Measurements from ENCODE around the gene RNF10. TPM values are rescaled to one million over a fixed set of nuclear protein-coding genes. Genes with fewer than 3 reads are reported as not detected.

RNF10 gene
- total and polyA plus RNA-seq, 10 of the 15 experiments (the other 5 are each of a cell fraction or from before 2014, with no cell fraction given), result 48.2 to 127 (median 64.5) TPM

GRCh38 chr12:120528861-120529525 lies 5.2 kb upstream of the RNF10 start, which contains the start of gene COQ5 (continued):
- peak in 1 of 2 experiments; percentile 55; a peak in 2 of 4 replicates for TF ChIP-seq BHLHE40 (IDR thresholded peaks at IDR 0.05; ENCODE audit: borderline replicate concordance in 1 of 2, low read depth in 2 of 2, low read length in 1 of 2)
- no peak for TF ChIP-seq USF2 (IDR thresholded peaks at IDR 0.05; ENCODE audit: borderline replicate concordance, low read depth, low read length)
- TF ChIP-seq CUX1 (IDR thresholded peaks at IDR 0.05; ENCODE audit: insufficient replicate concordance, low read depth, low read length), result no peak
- no peak for TF ChIP-seq E4F1 (IDR thresholded peaks at IDR 0.05; ENCODE audit: borderline replicate concordance, partially characterized antibody)
- peak; percentile 82 for TF ChIP-seq MLLT1 (IDR thresholded peaks at IDR 0.05)
- no peak; the same call in 1 of the 2 replicates for TF ChIP-seq RUNX3 (IDR thresholded peaks at IDR 0.05; ENCODE audit: low read length)
- TF ChIP-seq TAF1 (IDR thresholded peaks at IDR 0.05; ENCODE audit: borderline replicate concordance, low read depth, low read length), result peak; percentile 94
- no peak for TF ChIP-seq PRDM15 (CRISPR knock-in tag; IDR thresholded peaks at IDR 0.05)
- TF ChIP-seq NKRF (conservative IDR thresholded peaks at IDR 0.05), result peak; percentile 83
- TF ChIP-seq NRF1 (conservative IDR thresholded peaks at IDR 0.05; ENCODE audit: low read depth, low read length), result no peak
- TF ChIP-seq BACH1 (IDR thresholded peaks at IDR 0.05; ENCODE audit: borderline replicate concordance), result 0 out of 2 replicates have a peak, but pooled peaks have one; percentile 21

Measured in GM12878 (cell line).